ENCODE measurements around the gene ZNF774.

ZNF774 gene

Small RNA genes within 50 kb of the gene (small RNA-seq; reads per million reads assigned to genes)
- gene NDUFA3P4 = 0 reads per million in 2 experiments

All from SK-N-DZ (cell line).